ENCODE data around the gene AUTS2.

- TF ChIP-seq POU2F2 (IDR thresholded peaks at IDR 0.05; ENCODE audit: low read depth, low read length): no peak
- TF ChIP-seq POLR2A (IDR thresholded peaks at IDR 0.05; ENCODE audit: low read depth, low read length): no peak
- TF ChIP-seq POLR2AphosphoS5 (IDR thresholded peaks at IDR 0.05; ENCODE audit: low read depth, low read length): no peak
- TF ChIP-seq TAF1 (IDR thresholded peaks at IDR 0.05; ENCODE audit: low read depth, low read length): no peak
Observed at GRCh38 chr7:70763961-70764691, 1165.9 kb downstream of the AUTS2 start.

Measured in GM12891 (cell line).